Endometrial microvascular endothelial cells (primary cell): ENCODE results near the gene ADO. TPM values are rescaled to one million over a fixed set of nuclear protein-coding genes. Genes with fewer than 3 reads are reported as not detected.

Source experiments
- in situ Hi-C: cut with HindIII; loops from 2 replicates; pipeline ENCODE4 v1.10.0; 2017; ENCODE audit warnings: low sequenced_read_pairs, low pct_unique_long_range_greater_than_20kb; ENCODE audit errors: inconsistent ontology term
- total RNA-seq: library from RNA; depleted of rRNA; stranded (reverse); fragments of >200 nt; gene quantifications from one replicate; pipeline ENCODE4 v1.2.3, GENCODE V29; 2015; ENCODE audit errors: inconsistent ontology term

The ADO gene
- total RNA-seq, 1 donor from 2014 or later = 16.7 TPM

GRCh38 chr10:62815381-62816075 is 11.0 kb downstream of the ADO start:
- in situ Hi-C loops = no loop called here

- in situ Hi-C loops = no loop called here
These were observed 11.5 kb downstream of the ADO start for GRCh38 chr10:62816076-62816330.

GRCh38 chr10:62816331-62817120 is 12.0 kb downstream of the ADO start, which contains the start of gene EGR2:
Gene EGR2 (minus strand): TSS chr10:62816366. CDS start chr10:62816029, 337 bp downstream.
- in situ Hi-C loops = no loop called here

- in situ Hi-C loops = no loop called here
These were observed 12.7 kb downstream of the ADO start for GRCh38 chr10:62817121-62817765.

- in situ Hi-C loops = no loop called here
These were observed 13.4 kb downstream of the ADO start for GRCh38 chr10:62817766-62818425.

GRCh38 chr10:62818426-62819011 is 14.0 kb downstream of the ADO start:
- in situ Hi-C loops = no loop called here

- in situ Hi-C loops = no loop called here
These were observed 14.8 kb downstream of the ADO start for GRCh38 chr10:62819141-62819920.

GRCh38 chr10:62820586-62820985 is 16.1 kb downstream of the ADO start:
- in situ Hi-C loops = no loop called here

GRCh38 chr10:62826273-62826672 is 21.8 kb downstream of the ADO start:
- in situ Hi-C loops = no loop called here

GRCh38 chr10:62829622-62830021 is 25.1 kb downstream of the ADO start:
- in situ Hi-C loops = no loop called here

- in situ Hi-C loops = no loop called here
These were observed 26.2 kb downstream of the ADO start for GRCh38 chr10:62830679-62831078.

GRCh38 chr10:62831346-62831745 is 26.8 kb downstream of the ADO start:
- in situ Hi-C loops = no loop called here

- in situ Hi-C loops = no loop called here
These were observed 35.1 kb downstream of the ADO start for GRCh38 chr10:62839590-62839989.

- in situ Hi-C loops = no loop called here
These were observed 38.5 kb downstream of the ADO start for GRCh38 chr10:62842983-62843382.

GRCh38 chr10:62843600-62843999 is 39.1 kb downstream of the ADO start:
- in situ Hi-C loops = no loop called here

- in situ Hi-C loops = no loop called here
These were observed 39.9 kb downstream of the ADO start for GRCh38 chr10:62844280-62845011.

GRCh38 chr10:62847433-62847832 is 42.9 kb downstream of the ADO start:
- in situ Hi-C loops = no loop called here

- in situ Hi-C loops = no loop called here
These were observed 46.1 kb downstream of the ADO start for GRCh38 chr10:62850646-62851045.
